Measurements from ENCODE around the gene CORO2A. TPM values are rescaled to one million over a fixed set of nuclear protein-coding genes. Genes with fewer than 3 reads are reported as not detected.
A peak's percentile ranks its signal among the peaks of the same experiment; 100 is the strongest.

CORO2A gene
- total and polyA plus RNA-seq, 11 donors, result 0.09 to 2.2 (median 0.22) TPM

GRCh38 chr9:98099898-98100297, 92.5 kb downstream of the CORO2A start:
- ATAC-seq (no peak), DNase-seq (no peak)
- no peak for TF ChIP-seq POLR2A (IDR thresholded peaks at IDR 0.05)
- TF ChIP-seq, protein P1, sequence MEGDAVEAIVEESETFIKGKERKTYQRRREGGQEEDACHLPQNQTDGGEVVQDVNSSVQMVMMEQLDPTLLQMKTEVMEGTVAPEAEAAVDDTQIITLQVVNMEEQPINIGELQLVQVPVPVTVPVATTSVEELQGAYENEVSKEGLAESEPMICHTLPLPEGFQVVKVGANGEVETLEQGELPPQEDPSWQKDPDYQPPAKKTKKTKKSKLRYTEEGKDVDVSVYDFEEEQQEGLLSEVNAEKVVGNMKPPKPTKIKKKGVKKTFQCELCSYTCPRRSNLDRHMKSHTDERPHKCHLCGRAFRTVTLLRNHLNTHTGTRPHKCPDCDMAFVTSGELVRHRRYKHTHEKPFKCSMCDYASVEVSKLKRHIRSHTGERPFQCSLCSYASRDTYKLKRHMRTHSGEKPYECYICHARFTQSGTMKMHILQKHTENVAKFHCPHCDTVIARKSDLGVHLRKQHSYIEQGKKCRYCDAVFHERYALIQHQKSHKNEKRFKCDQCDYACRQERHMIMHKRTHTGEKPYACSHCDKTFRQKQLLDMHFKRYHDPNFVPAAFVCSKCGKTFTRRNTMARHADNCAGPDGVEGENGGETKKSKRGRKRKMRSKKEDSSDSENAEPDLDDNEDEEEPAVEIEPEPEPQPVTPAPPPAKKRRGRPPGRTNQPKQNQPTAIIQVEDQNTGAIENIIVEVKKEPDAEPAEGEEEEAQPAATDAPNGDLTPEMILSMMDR (IDR thresholded peaks at IDR 0.05), result no peak
- H3K4me1 ChIP-seq, result peaks cover 0 to 55% (median 0%) of the 10 kb centered on the region in 12 donors
- no peaks in the 10 kb centered on the region for H3K9me3 ChIP-seq
- no peaks in the 10 kb centered on the region for H3K27me3 ChIP-seq
- intact Hi-C loops (cut with DNase I), result no loop called here
- H3K27ac ChIP-seq, result peak overlapping the region in 1 of 12 donors; percentile 14
- H3K36me3 ChIP-seq, result peaks cover 0 to 45% (median 0%) of the 10 kb centered on the region in 9 donors
- no peak overlapping the region for H3K4me3 ChIP-seq
- 79 to 87% (median 82%) methylated on average over 5 of the region's 5 CpGs for WGBS, 4 donors

DNA sequence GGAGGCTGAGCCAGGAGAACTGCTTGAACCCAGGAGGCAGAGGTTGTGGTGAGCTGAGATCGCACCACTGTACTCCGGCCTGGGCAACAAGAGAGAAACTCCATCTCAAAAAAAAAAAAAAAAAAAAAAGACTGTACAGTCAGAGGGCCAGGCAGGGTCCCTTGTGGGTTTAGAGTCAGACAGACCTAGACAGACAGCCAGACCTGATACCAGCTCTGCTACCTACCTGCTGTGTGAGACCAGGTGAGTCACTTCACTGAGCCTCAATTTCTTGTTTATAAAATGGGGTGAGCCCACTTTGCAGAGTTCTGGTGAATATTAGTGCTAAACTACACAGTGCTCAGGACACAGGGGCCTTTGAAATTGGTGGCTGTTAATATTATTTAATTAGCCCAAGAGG, 93.1 kb downstream of the CORO2A start:
- Histone ChIP-seq H3K4me3 (no peak overlapping the region), H3K27me3 (no peaks in the 10 kb centered on the region), H3K4me1 (peaks cover 0 to 50% (median 0%) of the 10 kb centered on the region in 12 donors), H3K9me3 (no peaks in the 10 kb centered on the region), H3K36me3 (peaks cover 0 to 50% (median 0%) of the 10 kb centered on the region in 9 donors), H3K27ac (peak overlapping the region in 1 of 12 donors; percentile 14)
- 96 to 100% (median 99%) methylated on average over 2 of the region's 2 CpGs for WGBS, 4 donors
- no peak for ATAC-seq
- intact Hi-C loops (cut with DNase I), result no loop called here
- TF ChIP-seq POLR2A (IDR thresholded peaks at IDR 0.05), result no peak
- TF ChIP-seq, protein P1 (IDR thresholded peaks at IDR 0.05), result no peak
- DNase-seq, result no peak

DNA sequence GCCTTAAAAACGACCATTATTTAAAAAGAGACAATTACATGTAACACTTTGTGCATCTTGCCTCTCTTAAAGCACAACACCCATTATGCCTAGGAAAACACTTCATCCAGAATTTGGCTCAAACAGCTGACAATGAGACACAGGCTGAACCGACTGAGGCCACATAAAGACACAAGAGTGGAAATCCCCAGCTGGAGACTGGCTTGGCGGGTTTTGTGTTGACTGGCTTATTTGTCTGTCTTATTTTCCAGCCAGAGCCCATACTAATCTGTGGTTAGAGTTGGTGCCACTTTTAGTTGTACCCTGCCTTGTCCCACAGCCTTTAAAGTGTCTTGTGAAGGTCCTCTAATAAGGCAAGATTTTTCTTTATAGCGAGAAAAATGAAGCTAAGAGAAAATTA, 94.6 kb downstream of the CORO2A start:
- intact Hi-C loops (cut with DNase I), result no loop called here
- Histone ChIP-seq H3K36me3 (peaks cover 0 to 57% (median 0%) of the 10 kb centered on the region in 9 donors), H3K27me3 (peaks cover 0 to 6% (median 0%) of the 10 kb centered on the region in 9 donors), H3K27ac (no peak overlapping the region), H3K4me1 (peaks cover 0 to 34% (median 0%) of the 10 kb centered on the region in 12 donors), H3K9me3 (no peaks in the 10 kb centered on the region), H3K4me3 (no peak overlapping the region)
- ATAC-seq (no peak), DNase-seq (no peak)
- 87 to 90% (median 89%) methylated on average over 4 of the region's 4 CpGs for WGBS, 4 donors
- TF ChIP-seq, protein P1 (IDR thresholded peaks at IDR 0.05), result no peak
- no peak for TF ChIP-seq POLR2A (IDR thresholded peaks at IDR 0.05)

GRCh38 chr9:98096091-98096490, 96.3 kb downstream of the CORO2A start:
- Histone ChIP-seq H3K9me3 (no peaks in the 10 kb centered on the region), H3K27ac (no peak overlapping the region), H3K4me3 (no peak overlapping the region), H3K36me3 (peaks cover 0 to 61% (median 0%) of the 10 kb centered on the region in 9 donors), H3K27me3 (peaks cover 0 to 18% (median 3%) of the 10 kb centered on the region in 9 donors), H3K4me1 (peaks cover 0 to 19% (median 0%) of the 10 kb centered on the region in 12 donors)
- DNase-seq (no peak), ATAC-seq (peak in 1 of 4 donors; percentile 15)
- WGBS, 4 donors, result 96 to 100% (median 97%) methylated on average over 5 of the region's 5 CpGs
- intact Hi-C loops (cut with DNase I), result no loop called here
- no peak for TF ChIP-seq POLR2A (IDR thresholded peaks at IDR 0.05)
- TF ChIP-seq, protein P1 (IDR thresholded peaks at IDR 0.05), result no peak

Measured in heart left ventricle (tissue), 16 donors.